B cell (primary cell): ENCODE results near the gene MSS51. TPM values are rescaled to one million over a fixed set of nuclear protein-coding genes. Genes with fewer than 3 reads are reported as not detected.

Experiments used
- ATAC-seq: fragments of 200-7000 bp; cut with Tn5 transposase; one replicate; pipeline ENCODE4 v1.10.0; 2021; ENCODE audit warnings: low read depth, mild to moderate bottlenecking, moderate number of reproducible peaks, moderate library complexity
- CTCF ChIA-PET: fragments of 350-600 bp; sonication (Branson Sonifier 250); formaldehyde crosslinking; loops from one replicate; lab custom pipeline; 2021; ENCODE audit warnings: antibody characterized with exemption, inconsistent platforms; lab: Charles Lee
- POLR2A ChIA-PET: fragments of 350-600 bp; sonication (Branson Sonifier 250); formaldehyde crosslinking; loops from one replicate; lab custom pipeline; 2021; ENCODE audit warnings: antibody characterized with exemption; lab: Charles Lee
- DNase-seq: peaks from one replicate; pipeline ENCODE4 v3.0.0; 2013
- H2AFZ ChIP-seq: 2 replicates; pipeline ENCODE4 v1.6.1; 2012; ENCODE audit warnings: mild to moderate bottlenecking, low read depth, low read length; ENCODE audit not compliant: insufficient read depth, poor library complexity, severe bottlenecking
- H3K27ac ChIP-seq, 2 donors: 1 replicate in 1 of 2; 2 replicates in 1 of 2; pipeline ENCODE4 v1.5.1; 2012 to 2013; ENCODE audit warnings: low read length in 2 of 2, mild to moderate bottlenecking in 2 of 2, moderate library complexity in 1 of 2
- H3K27me3 ChIP-seq, 4 experiments: fragments of 200-600 bp in 1 of 4; sonication (generic) in 1 of 4; replicated peaks in 1 of 4; 1 replicate in 2 of 4; 2 replicates in 2 of 4; pipeline versions ENCODE4 v1.6.1 to v1.7.0; 2013 to 2016; ENCODE audit warnings: low read length in 3 of 4, mild to moderate bottlenecking in 2 of 4, mixed read lengths in 1 of 4, moderate library complexity in 1 of 4; ENCODE audit not compliant: insufficient read depth in 4 of 4, control insufficient read depth in 3 of 4; ENCODE audit errors: control extremely low read depth in 1 of 4
- H3K36me3 ChIP-seq, 2 experiments: replicated peaks in 1 of 2; 1 replicate in 1 of 2; 2 replicates in 1 of 2; pipeline versions ENCODE4 v1.6.1 to v1.7.1; 2013; ENCODE audit warnings: low read length in 1 of 2; ENCODE audit not compliant: insufficient read depth in 2 of 2, control insufficient read depth in 1 of 2; ENCODE audit errors: control extremely low read depth in 1 of 2, extremely low read depth in 1 of 2
- H3K4me1 ChIP-seq, 2 donors: fragments of 200-600 bp in 1 of 2; sonication (generic) in 1 of 2; 1 replicate in 1 of 2; 2 replicates in 1 of 2; pipeline versions ENCODE4 v1.5.1 to v1.6.1; 2013 to 2017; ENCODE audit warnings: low read length in 2 of 2; ENCODE audit not compliant: control insufficient read depth in 2 of 2, insufficient read depth in 2 of 2
- H3K4me2 ChIP-seq: replicated peaks from 2 replicates; pipeline ENCODE3; 2012; ENCODE audit warnings: mild to moderate bottlenecking, low read depth, low read length; ENCODE audit not compliant: poor library complexity, severe bottlenecking
- H3K4me3 ChIP-seq, 5 experiments: fragments of 200-600 bp in 1 of 5; sonication (generic) in 1 of 5; 1 replicate in 3 of 5; 2 replicates in 2 of 5; pipeline versions ENCODE4 v1.5.1 to v1.7.0; 2011 to 2016; ENCODE audit warnings: low read length in 4 of 5, mild to moderate bottlenecking in 4 of 5, low read depth in 2 of 5, control low read depth in 1 of 5, moderate library complexity in 1 of 5; ENCODE audit not compliant: insufficient read depth in 1 of 5; ENCODE audit errors: control extremely low read depth in 1 of 5, extremely low read depth in 1 of 5
- H3K79me2 ChIP-seq: fragments of 200-600 bp; sonication (generic); one replicate; pipeline ENCODE4 v1.6.0; 2016; ENCODE audit warnings: low read length; ENCODE audit not compliant: control insufficient read depth, insufficient read depth
- H3K9ac ChIP-seq: fragments of 200-600 bp; sonication (generic); 2 replicates; pipeline ENCODE4 v1.6.1; 2017; ENCODE audit warnings: mild to moderate bottlenecking, low read length, moderate library complexity
- H3K9me3 ChIP-seq, 3 donors: one replicate each; pipeline versions ENCODE4 v1.6.1 to v1.7.1; 2013; ENCODE audit warnings: low read length in 2 of 3; ENCODE audit not compliant: control insufficient read depth in 2 of 3, insufficient read depth in 1 of 3; ENCODE audit errors: control extremely low read depth in 1 of 3
- H4K20me1 ChIP-seq: 2 replicates; pipeline ENCODE4 v1.6.0; 2012; ENCODE audit warnings: mild to moderate bottlenecking, low read length; ENCODE audit not compliant: insufficient read depth, control insufficient read depth, poor library complexity, severe bottlenecking
- H3K27ac Mint-ChIP-seq: one replicate; pipeline ENCODE4 v1.8.0; 2021; ENCODE audit warnings: mixed read lengths
- H3K27me3 Mint-ChIP-seq: one replicate; pipeline ENCODE4 v1.8.0; 2021; ENCODE audit warnings: mixed read lengths
- H3K4me1 Mint-ChIP-seq: one replicate; pipeline ENCODE4 v1.8.0; 2021; ENCODE audit warnings: mixed read lengths
- H3K4me3 Mint-ChIP-seq: one replicate; pipeline ENCODE4 v1.8.0; 2021; ENCODE audit warnings: mixed read lengths
- H3K9me3 Mint-ChIP-seq: one replicate; pipeline ENCODE4 v1.8.0; 2022; ENCODE audit warnings: mixed read lengths; ENCODE audit not compliant: insufficient read depth
- CTCF ChIP-seq: fragments of 200-600 bp; IDR thresholded peaks from one replicate; pipeline ENCODE4 v1.8.0; 2022; ENCODE audit warnings: antibody characterized with exemption, mild to moderate bottlenecking
- EZH2 ChIP-seq: IDR thresholded peaks from 2 replicates; pipeline ENCODE4 v1.6.1; 2012; ENCODE audit warnings: borderline replicate concordance, low read depth, mild to moderate bottlenecking, moderate library complexity, low read length; ENCODE audit not compliant: insufficient read depth, poor library complexity, severe bottlenecking
- WGBS: methylation state at CpG from one replicate; pipeline ENCODE4 v1.1.5; 2013; ENCODE audit warnings: missing lambda C conversion rate; ENCODE audit not compliant: insufficient coverage; 5-methylcytosine and 5-hydroxymethylcytosine counted together
- intact Hi-C: fragments of 100-400 bp; cut with micrococcal nuclease; formaldehyde crosslinking; loops from one replicate; pipeline ENCODE4 v1.10.0; 2022
- polyA plus RNA-seq: library from polyadenylated mRNA; depleted of rRNA; stranded (reverse); fragments of >200 nt; gene quantifications from 2 replicates; pipeline ENCODE4 v1.2.3, GENCODE V29; 2012
- total RNA-seq, 2 donors: library from RNA; stranded (reverse); fragments of 120-200 nt in 1 of 2; gene quantifications; 1 replicate in 1 of 2; 2 replicates in 1 of 2; pipeline versions ENCODE4 v1.2.3 to v1.2.4, GENCODE V29; 2013 to 2022

Gene MSS51
- total and polyA plus RNA-seq, 2 donors (not counting 1 experiment from before 2014, with no cell fraction given) = 4.7 to 6.4 TPM

GRCh38 chr10:73416571-73416970 is 16.8 kb downstream of the MSS51 start:
- Histone ChIP-seq H3K79me2 (peaks cover 22% of the 10 kb centered on the region), H4K20me1 (no peaks in the 10 kb centered on the region), H3K27me3 (no peaks in the 10 kb centered on the region), H2AFZ (no peak overlapping the region), H3K4me2 (no peak overlapping the region), H3K4me1 (peaks cover 15 to 16% of the 10 kb centered on the region in 2 donors), H3K27ac (no peak overlapping the region), H3K36me3 (no peaks in the 10 kb centered on the region), H3K9ac (no peak overlapping the region), H3K4me3 (no peak overlapping the region), H3K9me3 (no peaks in the 10 kb centered on the region)
- intact Hi-C loops = no loop called here
- ATAC-seq = no peak
- 100% methylated on average over 1 of the region's 3 CpGs for WGBS
- no peak overlapping the region for H3K27ac Mint-ChIP-seq
- H3K9me3 Mint-ChIP-seq = no peaks in the 10 kb centered on the region
- ChIA-PET CTCF (no interaction called here), POLR2A (interaction anchor here (0.7 kb wide), 1 partner anchor 59 kb away, joined by 5 read pairs; no protein-coding TSS in a partner anchor)
- H3K4me1 Mint-ChIP-seq = peaks cover 28% of the 10 kb centered on the region
- DNase-seq = no peak
- TF ChIP-seq EZH2 = no peak
- TF ChIP-seq CTCF = no peak
- no peak overlapping the region for H3K4me3 Mint-ChIP-seq
- H3K27me3 Mint-ChIP-seq = no peaks in the 10 kb centered on the region

- ChIA-PET CTCF (no interaction called here), POLR2A (interaction anchor here (1.4 to 1.5 kb wide), 2 partner anchors 81 to 167 kb away, joined by 5 to 9 read pairs; partner anchors contain the start of genes DNAJC9 and PPP3CB)
- peak overlapping the region; percentile 98 for H3K9ac ChIP-seq
- peak overlapping the region; percentile 85 for H2AFZ ChIP-seq
- peak overlapping the region; percentile 79 for H3K27ac Mint-ChIP-seq
- intact Hi-C loops = loop anchor here (1.0 kb wide), 4 partner anchors 56 to 212 kb away; partner anchors contain the start of genes CFAP70, DNAJC9 and PPP3CB
- H3K4me3 Mint-ChIP-seq = peak overlapping the region; percentile 96
- DNase-seq = no peak
- H4K20me1 ChIP-seq = peaks cover 15% of the 10 kb centered on the region
- no peak for ATAC-seq
- H3K9me3 Mint-ChIP-seq = no peaks in the 10 kb centered on the region
- H3K9me3 ChIP-seq = no peaks in the 10 kb centered on the region
- H3K4me2 ChIP-seq = peak overlapping the region; percentile 77
- no peaks in the 10 kb centered on the region for H3K36me3 ChIP-seq
- TF ChIP-seq CTCF (peak; percentile 8), EZH2 (no peak)
- H3K27me3 Mint-ChIP-seq = no peaks in the 10 kb centered on the region
- peaks cover 43% of the 10 kb centered on the region for H3K4me1 Mint-ChIP-seq
- no peaks in the 10 kb centered on the region for H3K27me3 ChIP-seq
- WGBS = 2% methylated on average over 4 of the region's 17 CpGs
- peak overlapping the region; percentile 70 to 94 (median 93) for H3K4me3 ChIP-seq
- H3K27ac ChIP-seq = peak overlapping the region; percentile 84 to 97
- H3K4me1 ChIP-seq = peaks cover 15 to 20% of the 10 kb centered on the region in 2 donors
- H3K79me2 ChIP-seq = peaks cover 44% of the 10 kb centered on the region
Measured at GRCh38 chr10:73414230-73414945, 19.0 kb downstream of the MSS51 start.
